Kidney (tissue), 14 donors: Measurements from ENCODE around the gene AZU1. TPM values are rescaled to one million over a fixed set of nuclear protein-coding genes. Genes with fewer than 3 reads are reported as not detected.

Experiments
- DNase-seq, 5 donors: peaks; one replicate each; pipeline ENCODE4 v3.0.0-alpha.2; 2013 to 2020
- FAIRE-seq: peaks from 2 replicates; lab custom pipeline; 2012; peaks lifted over from hg19 to GRCh38; lab: Jason Lieb, UNC
- H3K27ac ChIP-seq, 2 donors: one replicate each; pipeline ENCODE4 v1.7.0; 2013; ENCODE audit warnings: low read depth in 2 of 2, low read length in 2 of 2, inconsistent platforms in 1 of 2
- H3K27me3 ChIP-seq: one replicate; pipeline ENCODE4 v1.7.1; 2013; ENCODE audit warnings: low read length, inconsistent platforms; ENCODE audit not compliant: control insufficient read depth, insufficient read depth
- H3K36me3 ChIP-seq, 3 donors: one replicate each; pipeline versions ENCODE4 v1.7.0 to v1.7.1; 2013; ENCODE audit warnings: low read length in 3 of 3, control low read depth in 1 of 3, inconsistent platforms in 1 of 3; ENCODE audit not compliant: insufficient read depth in 3 of 3, control insufficient read depth in 2 of 3
- H3K4me1 ChIP-seq, 3 donors: one replicate each; pipeline versions ENCODE4 v1.7.0 to v1.7.1; 2013; ENCODE audit warnings: low read length in 3 of 3, inconsistent platforms in 1 of 3, low read depth in 1 of 3; ENCODE audit not compliant: control insufficient read depth in 2 of 3, insufficient read depth in 2 of 3
- H3K4me3 ChIP-seq, 3 donors: one replicate each; pipeline versions ENCODE4 v1.7.0 to v1.8.1; 2013; ENCODE audit warnings: low read length in 3 of 3, control low read depth in 1 of 3, inconsistent platforms in 1 of 3
- H3K9ac ChIP-seq, 3 donors: one replicate each; pipeline versions ENCODE4 v1.7.0 to v1.7.1; 2013; ENCODE audit warnings: low read length in 3 of 3, control low read depth in 1 of 3, inconsistent platforms in 1 of 3
- H3K9me3 ChIP-seq, 3 donors: one replicate each; pipeline versions ENCODE4 v1.7.0 to v1.7.1; 2013; ENCODE audit warnings: low read length in 3 of 3, control low read depth in 1 of 3, inconsistent platforms in 1 of 3; ENCODE audit not compliant: control insufficient read depth in 2 of 3, insufficient read depth in 1 of 3
- CTCF ChIP-seq: IDR thresholded peaks from 3 replicates; pipeline ENCODE4 v1.5.1; 2012; ENCODE audit warnings: mild to moderate bottlenecking, moderate library complexity, borderline replicate concordance; ENCODE audit not compliant: insufficient read depth; ENCODE audit errors: extremely low read depth
- intact Hi-C: fragments of 100-400 bp; cut with DNase I; formaldehyde crosslinking; loops from one replicate; pipeline ENCODE4 v1.11.1; 2022
- polyA plus RNA-seq: library from polyadenylated mRNA; stranded (reverse); fragments of 350-450 nt; fragmentation: Illumina TruSeq; extraction: RNeasy Lipid Tissue Mini Kit (QIAGEN cat#74804); gene quantifications from one replicate; pipeline ENCODE4 v1.2.3, GENCODE V29; 2014; ENCODE audit warnings: low read depth, low replicate concordance; ENCODE audit not compliant: insufficient read depth
- total RNA-seq: library from RNA; stranded (reverse); fragmentation: NEBNext Ultra II Directional; extraction: Animal tissue kit (Norgen Biotek cat#: 25700); gene quantifications from one replicate; pipeline ENCODE4 v1.2.1, GENCODE V29; 2021
- donor health status: control.
- donor health status: control.
- donor health status: control.
- donor health status: control.
- donor health status: control.
- donor health status: DM: yes; HTN: yes; CAD: no.
- donor health status: Normal renal cell carcinoma (clear cell type).

AZU1 gene
- total and polyA plus RNA-seq, 2 donors from 2014 or later, result 0.50 TPM; not detected in 1

GRCh38 chr19:863315-863620 is 35.6 kb downstream of the AZU1 start:
- DNase-seq, result no peak
- Histone ChIP-seq H3K4me1 (peaks cover 0 to 10% (median 0%) of the 10 kb centered on the region in 3 donors), H3K4me3 (no peak overlapping the region), H3K27ac (no peak overlapping the region), H3K9me3 (no peaks in the 10 kb centered on the region), H3K36me3 (peaks cover 0 to 4% (median 0%) of the 10 kb centered on the region in 3 donors), H3K27me3 (no peaks in the 10 kb centered on the region), H3K9ac (no peak overlapping the region)
- no peak for TF ChIP-seq CTCF
- intact Hi-C loops, result no loop called here
- FAIRE-seq, result no peak

GRCh38 chr19:866769-867300 is 39.2 kb downstream of the AZU1 start:
- Histone ChIP-seq H3K27me3 (no peaks in the 10 kb centered on the region), H3K36me3 (peaks cover 0 to 4% (median 0%) of the 10 kb centered on the region in 3 donors), H3K27ac (no peak overlapping the region), H3K9ac (no peak overlapping the region), H3K9me3 (no peaks in the 10 kb centered on the region), H3K4me3 (no peak overlapping the region), H3K4me1 (peaks cover 0 to 7% (median 0%) of the 10 kb centered on the region in 3 donors)
- intact Hi-C loops, result no loop called here
- TF ChIP-seq CTCF, result no peak
- DNase-seq (no peak), FAIRE-seq (no peak)

GRCh38 chr19:867301-867793 is 39.7 kb downstream of the AZU1 start:
- no peak for FAIRE-seq
- no peak for TF ChIP-seq CTCF
- Histone ChIP-seq H3K4me1 (peaks cover 0 to 10% (median 0%) of the 10 kb centered on the region in 3 donors), H3K27ac (no peak overlapping the region), H3K36me3 (peaks cover 0 to 4% (median 0%) of the 10 kb centered on the region in 3 donors), H3K4me3 (no peak overlapping the region), H3K9me3 (no peaks in the 10 kb centered on the region), H3K9ac (no peak overlapping the region), H3K27me3 (no peaks in the 10 kb centered on the region)
- DNase-seq, result no peak
- intact Hi-C loops, result no loop called here
